HG02759 (cell line): Measurements from ENCODE around the gene ATOH8.
A peak's percentile ranks its signal among the peaks of the same experiment; 100 is the strongest.

Experiments used
- ATAC-seq: cut with Tn5 transposase; IDR thresholded peaks from one replicate; pipeline ENCODE4 v1.9.1; 2021; ENCODE audit warnings: mild to moderate bottlenecking, moderate library complexity; ENCODE audit not compliant: unreplicated experiment

The ATOH8 gene

DNA sequence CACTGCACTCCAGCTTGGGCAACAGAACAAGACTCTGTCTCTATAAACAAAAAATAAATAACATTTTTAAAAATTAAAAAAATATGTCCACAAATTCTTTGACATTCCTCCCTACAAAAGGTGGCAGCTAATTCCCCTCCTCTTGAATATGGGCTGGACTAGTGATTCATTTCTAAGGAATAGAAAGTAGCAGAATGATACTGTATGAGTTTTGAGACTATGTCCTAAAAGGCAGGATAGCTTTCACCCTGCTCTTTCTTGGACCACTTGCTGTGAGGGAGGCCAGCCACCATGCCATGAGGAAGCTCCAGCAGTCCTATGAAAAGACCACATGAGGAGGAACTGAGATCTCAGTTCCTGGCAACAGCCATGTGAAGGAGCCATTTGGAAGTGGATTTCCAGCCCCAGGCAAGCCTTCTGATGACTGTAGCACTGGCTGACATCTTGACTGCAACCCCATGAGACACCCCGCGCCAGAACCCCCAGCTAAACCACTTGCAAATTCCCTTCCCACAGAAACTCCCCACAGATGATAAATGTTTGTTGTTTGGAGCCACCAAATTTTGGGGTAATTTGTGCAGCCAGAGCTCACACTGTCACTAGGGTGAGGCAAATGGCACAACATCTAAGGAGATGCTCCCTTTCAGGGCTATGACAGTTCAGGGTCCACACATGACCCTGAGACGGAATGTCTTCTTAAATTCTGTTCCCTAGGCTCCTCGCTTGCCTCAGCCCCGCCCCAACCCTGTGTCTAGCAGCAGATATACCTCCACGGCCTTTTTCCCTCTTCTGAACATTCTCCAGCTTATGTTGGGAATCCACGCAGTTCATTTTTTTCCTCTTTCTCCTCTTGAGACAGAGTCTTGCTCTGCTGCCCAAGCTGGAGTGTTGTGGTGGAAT lies 17.1 kb upstream of the ATOH8 start:
- no peak for ATAC-seq

GRCh38 chr2:85737481-85737880 lies 16.3 kb upstream of the ATOH8 start:
- no peak for ATAC-seq

- no peak for ATAC-seq
These were observed 15.8 kb upstream of the ATOH8 start for GRCh38 chr2:85737961-85738360.

DNA sequence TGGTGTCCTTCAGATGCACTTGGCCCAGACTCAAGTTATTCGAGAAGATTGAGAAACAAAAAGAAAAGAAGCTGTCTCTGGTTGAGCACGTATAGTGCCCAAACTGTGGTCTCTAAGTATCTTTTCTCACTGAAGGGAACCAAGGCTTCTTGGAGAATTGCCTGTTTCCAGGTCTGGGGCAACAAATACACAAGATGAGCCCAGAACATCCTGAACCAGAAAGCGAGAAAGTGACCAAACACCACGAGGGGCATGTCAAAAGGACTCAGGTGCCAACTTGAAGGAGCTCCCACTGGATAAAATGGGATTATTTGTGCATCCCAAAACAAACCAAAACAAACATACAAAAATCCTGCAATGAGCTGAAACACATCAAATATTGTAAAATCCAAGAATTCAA lies 13.6 kb upstream of the ATOH8 start:
- no peak for ATAC-seq

- ATAC-seq, result no peak
These were observed 12.5 kb upstream of the ATOH8 start for GRCh38 chr2:85741211-85741832.

DNA sequence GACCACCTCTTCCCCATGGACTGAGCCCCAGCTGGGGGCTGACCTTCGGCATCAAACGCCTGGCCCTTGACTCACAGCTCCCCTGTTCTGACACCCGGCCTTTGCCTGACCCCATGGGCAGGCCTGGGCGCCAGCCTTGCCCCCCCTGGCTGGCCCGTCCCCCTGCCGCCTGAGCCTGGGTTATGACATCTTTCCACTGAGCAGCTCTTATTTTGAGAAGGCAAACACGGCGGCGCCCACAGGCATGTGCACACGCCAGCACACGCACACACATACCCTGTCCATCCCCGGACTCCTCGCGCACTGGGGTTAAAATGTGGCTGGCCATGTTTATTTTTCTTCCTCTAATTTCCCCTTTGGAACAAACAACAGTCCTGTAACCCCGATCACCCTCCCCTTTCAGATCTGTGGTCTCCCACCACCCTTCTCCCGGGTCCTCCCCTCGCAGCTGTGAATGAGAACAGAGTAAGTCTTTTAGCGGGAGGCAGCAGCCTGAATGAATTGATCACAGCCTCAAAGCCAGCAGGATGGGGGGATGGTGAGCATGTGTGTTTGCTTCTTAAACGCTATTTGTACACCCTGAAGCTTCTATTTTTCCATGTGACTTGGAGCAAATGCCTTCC lies 11.8 kb upstream of the ATOH8 start:
- no peak for ATAC-seq

DNA sequence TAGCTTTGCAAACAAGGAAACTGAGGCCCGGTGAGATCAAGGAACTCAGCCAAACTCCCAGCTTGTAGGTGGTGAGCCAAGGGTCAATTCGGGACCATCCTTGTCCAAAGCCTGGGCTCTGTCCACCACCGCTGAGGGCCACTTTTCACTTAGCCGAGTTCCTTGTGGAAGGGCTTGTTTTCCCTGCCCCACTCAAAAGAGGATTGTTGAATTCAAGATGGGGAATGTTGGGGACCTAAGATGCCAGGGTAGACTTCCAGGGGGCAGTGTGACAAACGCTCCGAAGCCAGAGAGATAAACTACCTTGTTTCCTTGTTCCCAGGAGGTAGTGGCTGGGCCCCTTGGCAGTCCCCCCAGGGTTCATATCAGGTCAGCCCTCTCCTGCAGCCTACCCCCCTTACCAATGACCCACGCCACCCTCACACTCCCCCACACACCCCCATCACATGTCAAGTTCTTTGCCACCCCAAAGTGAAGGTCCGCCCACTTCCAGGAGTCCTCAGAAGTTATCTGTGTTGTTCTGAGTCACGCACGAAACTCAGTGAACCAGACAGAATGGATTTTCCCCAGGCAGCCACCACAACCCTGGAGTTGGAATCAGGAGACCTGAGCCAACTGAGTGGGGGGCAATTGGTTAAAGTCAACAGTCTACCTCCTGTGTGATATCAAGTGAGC lies 10.3 kb upstream of the ATOH8 start:
- ATAC-seq, result no peak

DNA sequence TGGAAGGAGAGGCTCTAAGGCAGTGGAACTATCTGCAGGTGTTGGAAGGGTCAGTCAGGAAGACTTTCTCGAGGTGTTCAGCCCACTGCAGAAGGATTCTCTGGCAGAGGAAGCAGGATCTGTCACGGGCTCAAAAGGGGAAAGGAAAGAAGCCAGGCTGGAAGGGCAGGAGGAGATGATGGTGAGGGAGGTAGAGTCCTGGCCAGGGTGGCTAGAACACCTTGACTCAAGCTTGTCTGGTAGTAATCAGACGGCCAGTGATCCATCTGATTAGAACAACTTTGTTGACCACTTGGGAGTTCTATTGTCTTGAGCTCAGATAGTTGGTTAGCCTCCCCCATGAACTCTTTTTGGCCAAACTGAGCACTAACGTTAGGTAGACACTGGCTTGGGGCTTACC lies 9.7 kb upstream of the ATOH8 start:
- no peak for ATAC-seq

- ATAC-seq, result no peak
These were observed 8.8 kb upstream of the ATOH8 start for GRCh38 chr2:85744741-85745601.

GRCh38 chr2:85745619-85746018 lies 8.2 kb upstream of the ATOH8 start:
- ATAC-seq, result no peak

GRCh38 chr2:85746321-85747004 lies 7.3 kb upstream of the ATOH8 start:
- no peak for ATAC-seq

DNA sequence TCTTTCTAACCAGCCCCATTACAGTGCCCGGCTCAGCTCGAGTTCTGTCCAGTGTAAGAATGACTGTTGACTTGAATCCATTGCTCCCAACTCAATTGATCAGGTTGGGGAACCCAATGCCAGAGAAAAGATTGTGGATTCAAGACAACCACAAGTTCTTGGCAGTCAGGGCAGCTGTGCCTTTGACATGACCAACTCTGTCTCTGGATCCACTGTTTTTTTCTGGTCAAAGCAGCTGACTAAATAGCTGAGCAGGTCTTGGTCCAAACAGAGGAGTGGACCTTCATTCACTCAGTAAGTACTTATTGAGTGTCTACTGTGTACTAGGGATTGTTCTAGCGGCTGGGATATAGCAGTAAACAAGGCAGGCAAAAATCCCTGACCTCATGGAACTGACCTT lies 6.3 kb upstream of the ATOH8 start:
- ATAC-seq, result no peak

DNA sequence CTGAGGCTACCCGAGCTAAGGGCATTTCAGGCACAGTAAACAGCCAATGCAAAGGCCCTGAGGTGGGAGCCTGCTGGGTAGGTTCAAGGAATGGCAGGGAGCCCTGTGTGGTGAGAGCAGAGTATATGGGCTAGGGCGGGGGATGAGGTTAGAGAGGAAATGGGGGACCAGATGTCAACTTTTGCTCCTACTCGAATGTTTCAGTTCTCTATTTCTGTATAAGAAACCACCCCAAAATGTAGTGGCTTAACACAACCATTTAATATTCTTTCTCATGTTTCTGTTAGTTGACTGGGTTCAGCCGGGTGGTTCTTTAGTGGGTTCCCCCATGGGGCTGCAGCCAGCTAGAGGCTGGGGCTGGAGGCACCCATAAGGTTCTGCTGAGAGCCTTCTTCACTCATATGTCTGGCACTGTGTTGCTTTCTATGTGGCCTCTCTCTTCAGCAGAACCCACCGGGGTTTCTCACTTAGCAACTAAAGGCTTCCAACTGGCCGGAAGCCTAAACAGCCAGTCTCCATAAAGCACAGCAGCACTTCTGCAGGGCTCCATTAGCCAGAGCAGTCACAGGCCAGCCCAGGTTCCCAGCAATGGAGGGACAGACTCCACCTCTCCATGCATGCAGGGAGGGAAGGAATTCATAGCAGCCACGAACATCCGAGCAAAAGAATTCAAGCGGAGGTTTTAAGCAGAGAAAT lies 5.6 kb upstream of the ATOH8 start:
- ATAC-seq, result peak; percentile 69

DNA sequence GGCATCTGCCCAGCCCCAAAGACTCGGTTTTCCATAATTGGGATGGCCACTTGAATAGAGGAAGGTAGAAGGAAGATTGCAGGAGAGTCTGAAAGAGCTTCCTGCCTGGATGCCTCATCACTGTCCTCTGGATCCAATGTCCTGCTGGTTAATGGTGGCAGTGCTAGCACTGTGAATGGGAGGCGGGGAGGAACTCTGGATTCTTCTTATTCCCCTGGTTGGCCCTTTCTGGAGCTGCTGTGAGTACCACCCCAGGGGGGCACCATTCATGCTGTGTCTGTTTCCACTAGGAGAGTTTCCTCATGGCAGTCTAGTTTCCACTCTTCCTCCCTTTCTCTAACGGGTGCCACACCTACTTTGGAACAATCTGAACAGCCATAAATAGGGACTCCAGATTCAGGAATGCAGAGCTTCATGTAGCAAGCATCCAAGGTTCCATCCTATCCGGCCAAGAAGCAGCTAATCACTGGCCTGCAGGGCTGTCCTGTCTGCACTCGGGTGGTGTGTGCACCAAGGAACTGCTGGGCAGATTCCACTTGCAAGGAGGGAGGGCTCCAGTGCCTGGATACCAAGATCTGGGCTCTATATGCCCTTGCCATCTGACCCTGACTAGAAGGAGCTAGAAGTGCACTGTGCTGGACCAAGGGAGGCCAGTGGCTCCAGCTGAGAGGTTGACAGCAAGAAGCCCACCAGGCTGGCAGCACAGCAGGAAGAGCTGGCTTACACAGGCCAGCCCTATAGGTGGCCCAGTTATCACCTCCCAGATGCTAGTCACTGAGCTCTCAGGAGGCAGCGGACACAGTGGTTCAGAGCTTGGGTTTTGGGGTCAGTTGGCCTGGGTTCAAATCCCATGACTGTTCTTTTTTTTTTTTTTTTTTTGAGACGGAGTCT lies 4.6 kb upstream of the ATOH8 start:
- ATAC-seq, result no peak

DNA sequence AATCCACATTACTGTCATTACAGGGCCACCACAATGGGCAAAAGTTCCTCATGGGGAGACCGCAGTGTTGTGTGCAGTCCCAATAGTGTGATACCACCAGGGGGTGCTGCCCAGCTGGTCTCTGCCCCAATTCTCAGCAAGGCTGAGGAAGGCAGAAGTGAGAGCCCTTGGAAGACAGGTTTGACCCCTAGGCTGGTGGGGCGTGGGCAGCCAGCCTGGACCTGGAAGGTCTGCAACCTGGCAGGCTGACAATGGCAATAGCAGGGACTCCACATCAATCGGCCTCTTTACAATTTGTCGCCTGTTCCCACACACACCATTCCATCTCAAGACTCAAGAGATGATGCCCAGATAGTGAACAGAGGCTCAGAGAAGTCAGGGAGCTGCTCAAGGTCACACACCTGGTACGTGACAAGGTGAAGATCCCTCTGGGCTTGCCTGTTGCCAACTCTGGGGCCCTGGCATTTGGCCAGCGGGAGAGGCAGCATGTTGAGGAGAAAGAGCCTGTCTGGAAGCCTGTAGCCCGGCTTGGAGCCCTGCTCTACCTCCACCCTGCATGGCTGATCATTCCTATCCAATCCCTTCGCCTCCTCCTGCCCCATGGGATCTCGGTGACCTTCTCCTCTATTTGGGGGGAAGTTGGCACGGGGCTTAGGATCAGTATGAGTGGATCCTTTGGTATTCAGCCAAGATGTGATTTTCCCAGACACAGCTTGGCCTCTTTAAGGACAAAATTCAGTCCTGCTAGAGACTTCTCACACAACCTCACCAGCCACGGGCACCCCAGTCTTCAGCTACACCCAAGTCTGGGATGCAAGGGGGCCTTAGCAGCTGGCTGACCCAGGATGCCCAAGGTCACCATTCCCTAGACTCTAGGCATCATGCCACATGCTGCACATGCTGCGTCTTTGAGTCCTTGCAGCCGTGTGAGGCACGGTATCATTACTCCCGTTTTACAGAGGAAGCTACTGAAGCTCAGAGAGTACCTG lies 2.9 kb upstream of the ATOH8 start:
- ATAC-seq, result no peak

GRCh38 chr2:85751627-85752026 lies 2.2 kb upstream of the ATOH8 start:
- ATAC-seq, result no peak

GRCh38 chr2:85753035-85753524 lies 711 bp upstream of the ATOH8 start:
- no peak for ATAC-seq
